Airway epithelial cell (primary cell): Measurements from ENCODE around the gene OR2T27. TPM values are rescaled to one million over a fixed set of nuclear protein-coding genes. Genes with fewer than 3 reads are reported as not detected.

ENCODE experiments used
- total RNA-seq: library from RNA; depleted of rRNA; stranded (reverse); fragments of >200 nt; gene quantifications from 2 replicates; pipeline ENCODE4 v1.2.3, GENCODE V29; 2015

The OR2T27 gene, protein sequence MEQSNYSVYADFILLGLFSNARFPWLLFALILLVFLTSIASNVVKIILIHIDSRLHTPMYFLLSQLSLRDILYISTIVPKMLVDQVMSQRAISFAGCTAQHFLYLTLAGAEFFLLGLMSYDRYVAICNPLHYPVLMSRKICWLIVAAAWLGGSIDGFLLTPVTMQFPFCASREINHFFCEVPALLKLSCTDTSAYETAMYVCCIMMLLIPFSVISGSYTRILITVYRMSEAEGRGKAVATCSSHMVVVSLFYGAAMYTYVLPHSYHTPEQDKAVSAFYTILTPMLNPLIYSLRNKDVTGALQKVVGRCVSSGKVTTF
- not detected in 2 replicates for total RNA-seq

GRCh38 chr1:248655354-248655753 is at the start of gene OR2T27:
Gene OR2T27 (minus strand): TSS chr1:248655528. CDS start chr1:248650884, 4,644 bp downstream.

GRCh38 chr1:248702714-248703113 is 47.4 kb upstream of the OR2T27 start, which contains the start of gene OR14I1:
Gene OR14I1 (minus strand): TSS chr1:248702766.

GRCh38 chr1:248645178-248645577 is 10.2 kb downstream of the OR2T27 start, which contains the start of gene OR2T35:
Gene OR2T35 (minus strand): TSS chr1:248645278. CDS start chr1:248639258, 6,020 bp downstream.

DNA sequence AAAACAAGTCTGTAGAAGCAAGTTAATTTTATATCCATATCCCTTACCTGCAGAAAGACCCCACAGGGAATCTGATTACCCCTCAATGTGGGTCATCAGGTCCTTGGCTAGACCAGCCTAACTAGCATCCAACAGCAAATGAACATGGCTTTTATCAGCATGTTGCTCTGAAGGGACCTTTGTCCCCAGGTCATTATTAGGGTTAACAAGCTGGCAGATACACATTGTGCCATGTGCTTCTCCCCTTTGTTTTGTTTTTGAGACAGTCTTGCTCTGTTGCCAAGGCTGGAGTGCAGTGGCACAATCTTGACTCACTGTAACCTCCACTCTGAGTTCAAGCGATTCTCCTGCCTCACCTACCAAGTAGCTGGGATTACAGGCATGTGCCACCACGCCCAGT is 20.3 kb downstream of the OR2T27 start, which contains the start of gene OR2T11:
Gene OR2T11, minus strand, starts transcription at position 101 of the 400 bp plus-strand sequence. CDS start 7,963 bp downstream, outside the sequence.

Other genes with a start within 250 kb of the OR2T27 start
- gene OR2T2, start 209.9 kb downstream of the OR2T27 start, total RNA-seq, result not detected in 2 replicates
- not detected in 2 replicates for gene OR2T3, start 182.2 kb downstream of the OR2T27 start, total RNA-seq
- gene OR2T5, start 166.9 kb downstream of the OR2T27 start, total RNA-seq, result not detected in 2 replicates
- gene OR2G6, start 147.5 kb downstream of the OR2T27 start, total RNA-seq, result not detected in 2 replicates
- not detected in 2 replicates for gene OR2T29, start 92.8 kb downstream of the OR2T27 start, total RNA-seq
- not detected in 2 replicates for gene OR2T34, start 80.8 kb downstream of the OR2T27 start, total RNA-seq
- gene OR2T10, start 57.8 kb downstream of the OR2T27 start, total RNA-seq, result not detected in 2 replicates
- gene OR2T11, start 20.4 kb downstream of the OR2T27 start, total RNA-seq, result not detected in 2 replicates
- gene OR2T35, start 10.2 kb downstream of the OR2T27 start, total RNA-seq, result not detected in 2 replicates
- not detected in 2 replicates for gene OR14I1, start 47.2 kb upstream of the OR2T27 start, total RNA-seq
- gene LYPD8, start 100.2 kb upstream of the OR2T27 start, total RNA-seq, result not detected in 2 replicates
- 20.9 and 22.9 TPM in 2 replicates for gene SH3BP5L, start 170.4 kb upstream of the OR2T27 start, total RNA-seq
- 26.1 and 27.6 TPM in 2 replicates for gene ZNF672, start 182.7 kb upstream of the OR2T27 start, total RNA-seq
- gene ZNF692, start 203.6 kb upstream of the OR2T27 start, total RNA-seq, result 29.3 and 41.3 TPM in 2 replicates